GM18511 (cell line): Measurements from ENCODE around the gene PRPF6.

Source experiments
- ATAC-seq: cut with Tn5 transposase; IDR thresholded peaks from one replicate; pipeline ENCODE4 v1.9.1; 2021; ENCODE audit warnings: mild to moderate bottlenecking, moderate library complexity; ENCODE audit not compliant: unreplicated experiment

PRPF6 gene

GRCh38 chr20:64075556-64075955, 94.6 kb downstream of the PRPF6 start:
- ATAC-seq = no peak

DNA sequence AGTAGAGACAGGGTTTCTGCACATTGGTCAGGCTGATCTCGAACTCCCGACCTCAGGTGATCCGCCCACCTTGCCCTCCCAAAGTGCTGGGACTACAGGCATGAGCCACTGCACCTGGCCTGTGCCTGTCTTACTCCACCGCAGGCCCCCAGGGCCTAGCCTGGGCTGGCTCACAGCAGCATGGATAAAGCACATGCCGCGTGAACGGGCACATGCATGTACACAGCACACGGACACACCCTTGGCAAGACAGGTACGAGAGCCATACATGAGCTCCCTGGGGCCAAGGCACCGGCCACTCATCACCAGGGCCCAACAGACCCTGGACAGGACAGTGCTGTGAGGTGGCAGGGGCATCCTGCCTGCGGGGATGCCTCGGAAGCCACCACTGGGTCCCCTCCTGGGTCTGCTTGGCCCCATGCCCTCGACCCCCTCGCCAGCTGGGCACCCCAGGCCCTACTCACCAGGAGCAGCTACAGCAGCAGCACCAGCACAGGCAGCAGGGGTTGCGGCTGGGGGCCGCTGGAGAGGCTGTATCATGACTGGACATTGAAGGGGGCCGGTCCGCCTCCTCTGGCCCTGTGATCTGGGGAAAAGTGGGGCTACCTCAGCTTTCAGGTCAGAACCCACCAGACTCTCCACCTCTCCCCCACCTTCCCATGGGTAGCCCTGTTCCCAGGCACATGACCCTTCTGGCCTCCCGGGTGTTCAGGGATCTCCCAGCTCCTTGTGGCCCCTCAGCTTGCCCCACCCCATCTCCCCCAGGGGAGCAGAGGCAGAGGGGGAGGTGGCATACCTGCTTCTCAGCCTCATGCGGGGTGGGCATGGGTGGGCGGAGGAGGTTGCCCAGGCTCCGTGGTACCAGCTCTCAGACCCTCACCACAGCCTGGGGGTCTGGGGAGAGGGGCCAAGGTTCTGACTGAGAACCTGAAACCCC, 95.4 kb downstream of the PRPF6 start:
- ATAC-seq = no peak

DNA sequence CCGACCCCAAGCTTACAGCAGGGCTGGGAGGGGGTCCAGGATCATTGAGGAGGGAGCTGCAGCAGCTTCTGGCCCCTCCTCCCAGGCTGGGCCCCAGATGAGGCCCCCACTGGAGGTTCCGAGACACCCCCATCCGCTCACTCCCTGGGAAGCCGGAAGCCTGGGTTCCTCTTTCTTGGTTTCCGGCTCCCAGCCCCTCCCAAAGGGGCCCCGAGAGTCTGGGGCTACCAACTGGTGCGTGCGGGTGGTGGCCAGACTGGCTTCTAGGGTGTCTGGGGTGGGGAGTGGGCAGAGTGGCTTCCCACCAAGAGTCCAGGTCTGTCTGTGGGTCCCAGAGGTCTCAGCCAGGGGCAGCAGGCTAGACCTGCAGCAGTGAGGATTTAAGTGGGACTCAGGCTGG, 96.2 kb downstream of the PRPF6 start:
- peak; percentile 26 for ATAC-seq

GRCh38 chr20:64077541-64077875, 96.6 kb downstream of the PRPF6 start:
- peak; percentile 1 for ATAC-seq

- ATAC-seq = peak; percentile 46
These were observed 97.1 kb downstream of the PRPF6 start for GRCh38 chr20:64077876-64078551.

DNA sequence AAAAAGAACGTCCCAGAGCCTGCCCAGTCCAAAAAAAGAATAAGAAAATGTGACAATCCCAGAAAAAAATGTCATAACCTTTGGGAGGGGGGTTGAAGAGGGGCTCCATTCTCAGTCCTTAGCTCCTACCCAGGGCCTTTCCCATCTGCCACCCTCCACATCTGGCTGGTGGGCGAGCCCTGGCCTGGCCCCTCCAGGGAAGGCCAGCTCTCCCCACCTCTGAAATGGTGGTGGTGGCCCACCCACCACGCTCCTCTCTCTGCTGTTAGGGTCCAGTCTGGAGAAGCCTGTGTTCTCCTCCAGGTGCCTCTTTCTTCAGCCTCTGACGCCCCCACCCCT, 98.0 kb downstream of the PRPF6 start:
- ATAC-seq = no peak

DNA sequence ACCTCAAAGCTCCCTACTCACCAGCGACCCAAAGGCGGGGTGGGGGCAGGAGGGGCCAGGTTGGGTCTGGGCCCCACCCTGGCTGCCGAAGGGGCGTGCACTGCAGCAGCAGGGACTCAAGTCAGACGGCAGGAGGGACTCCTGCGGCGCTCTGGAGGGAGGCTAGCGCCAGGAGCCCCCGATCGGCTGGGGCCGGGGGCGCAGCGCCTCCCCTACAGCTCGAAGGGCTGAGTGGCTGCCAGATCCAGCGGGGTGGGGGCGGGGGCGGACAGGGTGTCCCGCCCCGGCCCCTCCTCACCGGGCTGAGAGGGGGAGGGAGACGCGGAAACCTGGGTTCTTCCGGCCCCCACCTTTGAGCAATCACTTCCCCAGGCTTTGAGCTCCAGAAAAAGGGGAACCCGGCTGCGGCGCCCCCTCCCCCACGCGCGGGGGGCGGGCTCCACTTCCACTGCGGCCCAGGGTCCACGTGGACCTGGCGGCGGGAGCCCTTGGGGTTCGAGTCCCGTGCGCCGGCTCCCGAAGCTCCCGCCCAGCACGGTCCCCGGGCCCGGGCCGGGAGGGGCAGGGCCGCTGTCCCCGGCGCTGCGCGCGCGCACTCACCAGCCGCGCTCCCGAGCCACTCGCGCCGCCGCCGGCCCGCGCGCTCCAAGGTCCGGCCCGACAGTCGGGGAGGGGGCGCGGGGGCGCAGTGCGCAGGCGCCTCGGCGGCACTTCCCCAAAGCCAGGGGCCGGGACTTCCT, 98.5 kb downstream of the PRPF6 start, which contains the start of gene RGS19:
RGS19 (minus strand) TSS at position 246 of the 740 bp plus-strand sequence. CDS start 2,632 bp downstream, outside the sequence.
- peak; percentile 34 for ATAC-seq

- no peak for ATAC-seq
These were observed 99.3 kb downstream of the PRPF6 start, which contains the start of gene OPRL1 for GRCh38 chr20:64080013-64080812. Gene OPRL1 (plus strand): TSS chr20:64080082. CDS start chr20:64092721, 12,639 bp downstream.

DNA sequence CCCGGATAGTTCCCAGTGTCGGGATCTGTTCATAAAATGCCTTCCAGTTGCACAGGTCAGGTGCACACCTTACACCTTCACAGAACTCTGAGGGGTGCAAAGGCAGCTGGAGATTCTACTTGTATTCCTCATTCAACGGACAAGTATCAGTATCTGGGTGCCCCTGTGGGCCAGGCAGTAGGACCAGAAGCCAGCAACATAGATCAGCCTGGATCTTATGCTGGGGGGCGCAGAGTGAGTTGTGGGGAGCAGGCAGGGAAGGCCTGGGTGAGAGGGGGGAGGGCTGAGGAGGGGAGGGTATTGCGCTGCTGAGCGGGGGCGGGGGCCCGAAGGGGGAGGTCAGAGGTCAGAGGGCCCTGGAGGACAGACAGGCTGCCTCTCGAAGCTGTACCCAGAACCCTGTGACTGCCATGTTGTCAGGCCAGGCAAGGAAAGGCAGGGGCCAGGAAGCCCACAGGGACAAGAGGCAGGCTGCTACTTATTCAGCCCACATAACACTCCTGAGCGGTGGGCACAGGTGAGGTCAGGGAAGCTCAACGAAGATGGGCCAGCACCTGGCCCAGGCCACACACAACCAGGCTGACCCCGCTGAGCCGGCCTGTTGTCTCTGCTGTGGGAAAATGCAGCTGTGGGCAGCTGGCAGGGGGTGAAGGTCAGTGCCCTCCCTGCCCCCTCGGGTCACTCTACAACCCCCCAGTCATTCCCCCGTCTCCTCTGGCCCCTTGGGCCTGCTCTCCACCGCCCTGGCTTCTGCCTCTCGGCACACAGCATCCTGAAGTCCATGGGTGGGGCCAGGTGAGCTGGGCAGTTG, 100.1 kb downstream of the PRPF6 start:
- no peak for ATAC-seq

GRCh38 chr20:64081624-64081964, 100.7 kb downstream of the PRPF6 start:
- ATAC-seq = no peak

DNA sequence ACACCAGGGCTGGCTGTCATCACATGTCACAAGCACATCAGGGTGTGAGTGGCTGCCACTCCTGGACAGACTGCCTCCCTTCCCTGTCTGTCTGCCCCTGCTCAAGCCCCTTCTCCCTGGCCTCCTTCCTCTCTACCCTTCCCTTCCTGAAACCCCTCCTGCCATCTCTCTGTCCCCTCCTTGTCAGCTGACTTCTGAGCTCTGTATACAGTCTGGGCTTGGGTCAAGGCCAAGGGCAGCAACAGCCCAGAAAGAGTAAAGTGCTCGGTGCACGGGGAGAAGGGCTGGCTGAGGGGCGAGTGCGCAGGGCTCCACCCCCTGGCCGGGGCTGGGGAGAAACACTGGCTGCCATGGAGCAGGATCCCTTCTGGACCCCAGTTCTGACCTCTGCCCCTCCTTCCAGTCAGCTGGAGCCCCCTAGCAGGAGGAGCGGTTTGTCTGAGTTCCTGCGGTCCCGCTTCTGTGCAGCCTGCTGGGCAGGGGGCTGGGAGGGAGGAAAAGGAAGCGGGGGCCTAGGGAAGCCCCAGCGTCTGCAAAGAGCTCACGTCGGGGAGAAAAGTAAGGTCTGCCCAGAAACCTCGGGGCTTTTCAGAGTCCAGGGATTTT, 101.3 kb downstream of the PRPF6 start:
- no peak for ATAC-seq
